Measurements from ENCODE around the gene WSCD1.

The WSCD1 gene

GRCh38 chr17:6108987-6109386 is 38.8 kb downstream of the WSCD1 start:
- Histone ChIP-seq H3K27ac (ENCODE audit: low read length) (no peak overlapping the region), H3K9me3 (ENCODE audit: insufficient read depth, low read length, severe bottlenecking) (no peaks in the 10 kb centered on the region), H3K4me2 (ENCODE audit: insufficient read depth, low read length) (no peak overlapping the region), H3K27me3 (ENCODE audit: insufficient read depth, low read length, poor library complexity) (no peaks in the 10 kb centered on the region), H3K4me1 (ENCODE audit: insufficient read depth, low read length) (no peaks in the 10 kb centered on the region), H3K4me3 (ENCODE audit: low read depth in 1 of 2, low read length in 2 of 2) (no peak overlapping the region), H2AFZ (ENCODE audit: low read depth, low read length) (no peak overlapping the region), H4K20me1 (ENCODE audit: insufficient read depth, low read length) (no peaks in the 10 kb centered on the region), H3K9ac (ENCODE audit: low read depth, low read length) (no peak overlapping the region), H3K79me2 (ENCODE audit: insufficient read depth, low read length) (no peaks in the 10 kb centered on the region), H3K36me3 (ENCODE audit: insufficient read depth, low read length) (no peaks in the 10 kb centered on the region)
- DNase-seq (no peak), ATAC-seq (ENCODE audit: insufficient read depth, low read depth) (no peak)
- TF ChIP-seq, protein P1, sequence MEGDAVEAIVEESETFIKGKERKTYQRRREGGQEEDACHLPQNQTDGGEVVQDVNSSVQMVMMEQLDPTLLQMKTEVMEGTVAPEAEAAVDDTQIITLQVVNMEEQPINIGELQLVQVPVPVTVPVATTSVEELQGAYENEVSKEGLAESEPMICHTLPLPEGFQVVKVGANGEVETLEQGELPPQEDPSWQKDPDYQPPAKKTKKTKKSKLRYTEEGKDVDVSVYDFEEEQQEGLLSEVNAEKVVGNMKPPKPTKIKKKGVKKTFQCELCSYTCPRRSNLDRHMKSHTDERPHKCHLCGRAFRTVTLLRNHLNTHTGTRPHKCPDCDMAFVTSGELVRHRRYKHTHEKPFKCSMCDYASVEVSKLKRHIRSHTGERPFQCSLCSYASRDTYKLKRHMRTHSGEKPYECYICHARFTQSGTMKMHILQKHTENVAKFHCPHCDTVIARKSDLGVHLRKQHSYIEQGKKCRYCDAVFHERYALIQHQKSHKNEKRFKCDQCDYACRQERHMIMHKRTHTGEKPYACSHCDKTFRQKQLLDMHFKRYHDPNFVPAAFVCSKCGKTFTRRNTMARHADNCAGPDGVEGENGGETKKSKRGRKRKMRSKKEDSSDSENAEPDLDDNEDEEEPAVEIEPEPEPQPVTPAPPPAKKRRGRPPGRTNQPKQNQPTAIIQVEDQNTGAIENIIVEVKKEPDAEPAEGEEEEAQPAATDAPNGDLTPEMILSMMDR (IDR thresholded peaks at IDR 0.05; ENCODE audit: borderline replicate concordance, extremely low read depth, low read length, poor library complexity, severe bottlenecking): no peak
- TF ChIP-seq EZH2 (IDR thresholded peaks at IDR 0.05; ENCODE audit: borderline replicate concordance, low read depth, low read length, severe bottlenecking): no peak

GRCh38 chr17:6109536-6109935 is 39.4 kb downstream of the WSCD1 start:
- H3K27me3 ChIP-seq (ENCODE audit: insufficient read depth, low read length, poor library complexity): no peaks in the 10 kb centered on the region
- H4K20me1 ChIP-seq (ENCODE audit: insufficient read depth, low read length): no peaks in the 10 kb centered on the region
- no peaks in the 10 kb centered on the region for H3K36me3 ChIP-seq (ENCODE audit: insufficient read depth, low read length)
- no peaks in the 10 kb centered on the region for H3K79me2 ChIP-seq (ENCODE audit: insufficient read depth, low read length)
- DNase-seq (no peak), ATAC-seq (ENCODE audit: insufficient read depth, low read depth) (no peak)
- H3K4me3 ChIP-seq (ENCODE audit: low read depth in 1 of 2, low read length in 2 of 2): no peak overlapping the region
- no peak overlapping the region for H3K9ac ChIP-seq (ENCODE audit: low read depth, low read length)
- no peaks in the 10 kb centered on the region for H3K9me3 ChIP-seq (ENCODE audit: insufficient read depth, low read length, severe bottlenecking)
- H2AFZ ChIP-seq (ENCODE audit: low read depth, low read length): no peak overlapping the region
- no peak for TF ChIP-seq EZH2 (IDR thresholded peaks at IDR 0.05; ENCODE audit: borderline replicate concordance, low read depth, low read length, severe bottlenecking)
- TF ChIP-seq, protein P1 (IDR thresholded peaks at IDR 0.05; ENCODE audit: borderline replicate concordance, extremely low read depth, low read length, poor library complexity, severe bottlenecking): no peak
- H3K27ac ChIP-seq (ENCODE audit: low read length): no peak overlapping the region
- no peaks in the 10 kb centered on the region for H3K4me1 ChIP-seq (ENCODE audit: insufficient read depth, low read length)
- no peak overlapping the region for H3K4me2 ChIP-seq (ENCODE audit: insufficient read depth, low read length)

GRCh38 chr17:6110088-6110487 is 39.9 kb downstream of the WSCD1 start:
- H3K9ac ChIP-seq (ENCODE audit: low read depth, low read length): no peak overlapping the region
- no peaks in the 10 kb centered on the region for H3K27me3 ChIP-seq (ENCODE audit: insufficient read depth, low read length, poor library complexity)
- TF ChIP-seq EZH2 (IDR thresholded peaks at IDR 0.05; ENCODE audit: borderline replicate concordance, low read depth, low read length, severe bottlenecking): no peak
- TF ChIP-seq, protein P1 (IDR thresholded peaks at IDR 0.05; ENCODE audit: borderline replicate concordance, extremely low read depth, low read length, poor library complexity, severe bottlenecking): no peak
- no peaks in the 10 kb centered on the region for H3K4me1 ChIP-seq (ENCODE audit: insufficient read depth, low read length)
- no peaks in the 10 kb centered on the region for H3K79me2 ChIP-seq (ENCODE audit: insufficient read depth, low read length)
- no peak overlapping the region for H3K4me3 ChIP-seq (ENCODE audit: low read depth in 1 of 2, low read length in 2 of 2)
- no peak for ATAC-seq (ENCODE audit: insufficient read depth, low read depth)
- no peaks in the 10 kb centered on the region for H4K20me1 ChIP-seq (ENCODE audit: insufficient read depth, low read length)
- DNase-seq: no peak
- H3K27ac ChIP-seq (ENCODE audit: low read length): no peak overlapping the region
- H3K9me3 ChIP-seq (ENCODE audit: insufficient read depth, low read length, severe bottlenecking): no peaks in the 10 kb centered on the region
- no peaks in the 10 kb centered on the region for H3K36me3 ChIP-seq (ENCODE audit: insufficient read depth, low read length)
- H2AFZ ChIP-seq (ENCODE audit: low read depth, low read length): no peak overlapping the region
- H3K4me2 ChIP-seq (ENCODE audit: insufficient read depth, low read length): no peak overlapping the region

GRCh38 chr17:6110592-6110991 is 40.4 kb downstream of the WSCD1 start:
- ATAC-seq (ENCODE audit: insufficient read depth, low read depth) (no peak), DNase-seq (no peak)
- Histone ChIP-seq H3K27ac (ENCODE audit: low read length) (no peak overlapping the region), H3K9ac (ENCODE audit: low read depth, low read length) (no peak overlapping the region), H4K20me1 (ENCODE audit: insufficient read depth, low read length) (no peaks in the 10 kb centered on the region), H3K27me3 (ENCODE audit: insufficient read depth, low read length, poor library complexity) (no peaks in the 10 kb centered on the region), H2AFZ (ENCODE audit: low read depth, low read length) (no peak overlapping the region), H3K36me3 (ENCODE audit: insufficient read depth, low read length) (no peaks in the 10 kb centered on the region), H3K4me1 (ENCODE audit: insufficient read depth, low read length) (no peaks in the 10 kb centered on the region), H3K79me2 (ENCODE audit: insufficient read depth, low read length) (no peaks in the 10 kb centered on the region), H3K9me3 (ENCODE audit: insufficient read depth, low read length, severe bottlenecking) (no peaks in the 10 kb centered on the region), H3K4me2 (ENCODE audit: insufficient read depth, low read length) (no peak overlapping the region), H3K4me3 (ENCODE audit: low read depth in 1 of 2, low read length in 2 of 2) (no peak overlapping the region)
- no peak for TF ChIP-seq EZH2 (IDR thresholded peaks at IDR 0.05; ENCODE audit: borderline replicate concordance, low read depth, low read length, severe bottlenecking)
- TF ChIP-seq, protein P1 (IDR thresholded peaks at IDR 0.05; ENCODE audit: borderline replicate concordance, extremely low read depth, low read length, poor library complexity, severe bottlenecking): no peak
